Neuronal stem cell (in vitro differentiated cells): ENCODE data around the gene XPO6.

Experiments used
- DNase-seq: peaks from one replicate; pipeline ENCODE4 v3.0.0-alpha.2; 2013; ENCODE audit warnings: low spot score
- H2AFZ ChIP-seq: one replicate; pipeline ENCODE4 v1.6.1; 2013; ENCODE audit warnings: mild to moderate bottlenecking, low read length, inconsistent platforms
- H2AK5ac ChIP-seq: 2 replicates; pipeline ENCODE4 v1.6.1; 2013; ENCODE audit warnings: low read depth, mild to moderate bottlenecking, inconsistent platforms, low read length, moderate library complexity, mixed read lengths
- H2BK120ac ChIP-seq: 2 replicates; pipeline ENCODE4 v1.6.1; 2013; ENCODE audit warnings: low read depth, mild to moderate bottlenecking, inconsistent platforms, low read length, moderate library complexity, mixed read lengths
- H2BK12ac ChIP-seq: one replicate; pipeline ENCODE4 v1.6.1; 2013; ENCODE audit warnings: low read length, inconsistent platforms
- H2BK15ac ChIP-seq: 2 replicates; pipeline ENCODE4 v1.6.1; 2013; ENCODE audit warnings: mild to moderate bottlenecking, low read length, inconsistent platforms, mixed read lengths
- H2BK5ac ChIP-seq: one replicate; pipeline ENCODE4 v1.6.1; 2013; ENCODE audit warnings: inconsistent platforms, mild to moderate bottlenecking, low read length, moderate library complexity
- H3K14ac ChIP-seq: one replicate; pipeline ENCODE4 v1.6.1; 2013; ENCODE audit warnings: low read length, inconsistent platforms
- H3K18ac ChIP-seq: 2 replicates; pipeline ENCODE4 v1.6.1; 2013; ENCODE audit warnings: low read length, inconsistent platforms
- H3K23ac ChIP-seq: 2 replicates; pipeline ENCODE4 v1.6.1; 2013; ENCODE audit warnings: low read depth, mild to moderate bottlenecking, mixed read lengths, low read length, inconsistent platforms; ENCODE audit not compliant: poor library complexity
- H3K27ac ChIP-seq: replicated peaks from 3 replicates; pipeline ENCODE4 v1.5.1; 2013; ENCODE audit warnings: low read length, inconsistent platforms
- H3K27me3 ChIP-seq, 3 experiments: 2 replicates each; pipeline ENCODE4 v1.6.1; 2013; ENCODE audit warnings: low read length in 3 of 3, mild to moderate bottlenecking in 2 of 3, inconsistent platforms in 1 of 3, low read depth in 1 of 3, mixed read lengths in 1 of 3, moderate library complexity in 1 of 3; ENCODE audit not compliant: control insufficient read depth in 3 of 3, insufficient read depth in 3 of 3
- H3K36me3 ChIP-seq, 2 donors: replicated peaks in 1 of 2; 2 replicates each; pipeline ENCODE4 v1.6.1; 2013; ENCODE audit warnings: low read length in 2 of 2; ENCODE audit not compliant: control insufficient read depth in 2 of 2, insufficient read depth in 2 of 2
- H3K4ac ChIP-seq: 2 replicates; pipeline ENCODE4 v1.6.1; 2013; ENCODE audit warnings: inconsistent platforms, mild to moderate bottlenecking, low read length, moderate library complexity
- H3K4me1 ChIP-seq, 2 donors: 1 replicate in 1 of 2; 2 replicates in 1 of 2; pipeline ENCODE4 v1.6.1; 2013; ENCODE audit warnings: low read length in 2 of 2, low read depth in 1 of 2; ENCODE audit not compliant: control insufficient read depth in 2 of 2, insufficient read depth in 1 of 2
- H3K4me2 ChIP-seq: one replicate; pipeline ENCODE4 v1.6.1; 2013; ENCODE audit warnings: mild to moderate bottlenecking, low read length, inconsistent platforms; ENCODE audit not compliant: insufficient read depth, poor library complexity, severe bottlenecking
- H3K4me3 ChIP-seq, 2 donors: 2 replicates each; pipeline ENCODE4 v1.5.1; 2013; ENCODE audit warnings: low read length in 2 of 2, mild to moderate bottlenecking in 2 of 2, inconsistent platforms in 1 of 2, moderate library complexity in 1 of 2
- H3K79me1 ChIP-seq: one replicate; pipeline ENCODE4 v1.6.1; 2013; ENCODE audit warnings: low read depth, mild to moderate bottlenecking, inconsistent platforms, low read length, moderate library complexity
- H3K9ac ChIP-seq: one replicate; pipeline ENCODE4 v1.6.1; 2013; ENCODE audit warnings: mild to moderate bottlenecking, low read depth, low read length, inconsistent platforms; ENCODE audit not compliant: poor library complexity
- H3K9me3 ChIP-seq, 2 donors: replicated peaks in 1 of 2; 2 replicates each; pipeline versions ENCODE3 to v1.6.1; 2013; ENCODE audit warnings: low read length in 2 of 2, mild to moderate bottlenecking in 2 of 2, inconsistent platforms in 1 of 2, low read depth in 1 of 2, mixed read lengths in 1 of 2, moderate library complexity in 1 of 2; ENCODE audit not compliant: control insufficient read depth in 2 of 2, insufficient read depth in 1 of 2
- H4K8ac ChIP-seq: one replicate; pipeline ENCODE4 v1.6.1; 2013; ENCODE audit warnings: low read depth, mild to moderate bottlenecking, inconsistent platforms, low read length, moderate library complexity
- H4K91ac ChIP-seq: one replicate; pipeline ENCODE4 v1.6.1; 2013; ENCODE audit warnings: low read length, low read depth, mild to moderate bottlenecking, inconsistent platforms; ENCODE audit not compliant: poor library complexity
- WGBS, 2 donors: extraction: QIAGEN DNeasy Blood & Tissue Kit; methylation state at CpG; one replicate each; pipeline ENCODE4 v1.1.7; 2013; ENCODE audit warnings: missing lambda C conversion rate in 2 of 2, mixed read lengths in 1 of 2; ENCODE audit not compliant: insufficient read length in 2 of 2, insufficient replicate concordance in 1 of 2; ENCODE audit errors: extremely low coverage in 2 of 2; 5-methylcytosine and 5-hydroxymethylcytosine counted together

The XPO6 gene

DNA sequence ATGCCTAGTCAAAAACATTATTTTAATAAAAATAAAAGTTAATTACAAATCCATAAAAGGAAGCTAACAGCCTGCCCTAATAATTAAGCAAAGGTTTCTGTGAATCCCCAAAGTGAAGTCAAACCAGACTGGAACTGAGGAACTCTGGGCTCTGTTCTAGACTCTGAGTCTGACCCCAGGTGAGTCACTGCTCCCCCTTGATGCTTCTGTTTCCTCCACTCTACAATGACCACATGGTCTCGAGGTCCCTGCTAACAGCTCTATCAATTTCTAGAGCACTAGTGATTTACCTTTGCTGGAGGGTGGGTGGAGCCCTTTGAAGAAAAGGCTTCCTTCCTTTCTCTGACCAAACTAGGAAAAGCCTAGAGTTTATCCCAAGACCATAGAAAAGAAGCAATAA, 32.4 kb downstream of the XPO6 start:
- no peak overlapping the region for H2AK5ac ChIP-seq
- no peak overlapping the region for H3K14ac ChIP-seq
- H2BK12ac ChIP-seq = no peak overlapping the region
- H3K27ac ChIP-seq = no peak overlapping the region
- peaks cover 2% of the 10 kb centered on the region for H3K79me1 ChIP-seq
- H3K4me3 ChIP-seq = no peak overlapping the region
- H3K36me3 ChIP-seq = peaks cover 9 to 71% of the 10 kb centered on the region in 2 donors
- H3K9me3 ChIP-seq = no peaks in the 10 kb centered on the region
- no CpG with 5 or more reads among the region's 1 CpG for WGBS, 2 donors
- H3K9ac ChIP-seq = no peak overlapping the region
- H3K4me2 ChIP-seq = no peak overlapping the region
- H3K4me1 ChIP-seq = no peaks in the 10 kb centered on the region
- no peak overlapping the region for H4K8ac ChIP-seq
- no peak overlapping the region for H2AFZ ChIP-seq
- H3K27me3 ChIP-seq = no peaks in the 10 kb centered on the region
- no peak overlapping the region for H3K4ac ChIP-seq
- H3K23ac ChIP-seq = no peak overlapping the region
- H2BK5ac ChIP-seq = no peak overlapping the region
- H4K91ac ChIP-seq = no peak overlapping the region
- DNase-seq = no peak
- no peak overlapping the region for H3K18ac ChIP-seq
- no peak overlapping the region for H2BK120ac ChIP-seq
- H2BK15ac ChIP-seq = no peak overlapping the region

DNA sequence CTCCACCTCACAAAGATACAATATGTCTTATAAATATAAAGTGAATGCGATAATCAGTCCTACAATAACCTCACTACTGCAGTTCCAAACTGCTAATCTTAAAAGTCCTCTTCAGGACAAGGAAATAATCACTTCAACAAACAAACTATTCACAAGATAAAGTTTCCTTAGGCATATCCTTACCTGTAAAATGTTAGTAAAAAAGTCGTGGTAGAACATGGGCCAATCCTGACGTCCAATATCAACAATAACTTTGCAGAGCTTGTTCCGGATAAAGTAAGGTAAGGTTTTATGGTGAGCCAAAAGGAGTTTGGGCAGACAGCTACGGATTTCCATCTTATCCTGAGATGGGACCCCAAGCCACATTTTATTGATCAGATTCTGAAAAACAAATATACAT, 36.0 kb downstream of the XPO6 start:
- H3K9ac ChIP-seq = no peak overlapping the region
- H3K4ac ChIP-seq = no peak overlapping the region
- H3K9me3 ChIP-seq = no peaks in the 10 kb centered on the region
- H3K36me3 ChIP-seq = peaks cover 12 to 93% of the 10 kb centered on the region in 2 donors
- H2BK15ac ChIP-seq = no peak overlapping the region
- no peak overlapping the region for H2BK5ac ChIP-seq
- no peak overlapping the region for H3K23ac ChIP-seq
- no CpG with 5 or more reads among the region's 5 CpGs for WGBS, 2 donors
- H2AK5ac ChIP-seq = no peak overlapping the region
- H2AFZ ChIP-seq = no peak overlapping the region
- no peak overlapping the region for H3K4me2 ChIP-seq
- peaks cover 2% of the 10 kb centered on the region for H3K79me1 ChIP-seq
- H3K4me3 ChIP-seq = no peak overlapping the region
- H4K91ac ChIP-seq = no peak overlapping the region
- no peaks in the 10 kb centered on the region for H3K4me1 ChIP-seq
- no peak overlapping the region for H3K18ac ChIP-seq
- H3K27me3 ChIP-seq = no peaks in the 10 kb centered on the region
- H4K8ac ChIP-seq = no peak overlapping the region
- no peak for DNase-seq
- H2BK12ac ChIP-seq = no peak overlapping the region
- no peak overlapping the region for H3K14ac ChIP-seq
- H2BK120ac ChIP-seq = no peak overlapping the region
- no peak overlapping the region for H3K27ac ChIP-seq

DNA sequence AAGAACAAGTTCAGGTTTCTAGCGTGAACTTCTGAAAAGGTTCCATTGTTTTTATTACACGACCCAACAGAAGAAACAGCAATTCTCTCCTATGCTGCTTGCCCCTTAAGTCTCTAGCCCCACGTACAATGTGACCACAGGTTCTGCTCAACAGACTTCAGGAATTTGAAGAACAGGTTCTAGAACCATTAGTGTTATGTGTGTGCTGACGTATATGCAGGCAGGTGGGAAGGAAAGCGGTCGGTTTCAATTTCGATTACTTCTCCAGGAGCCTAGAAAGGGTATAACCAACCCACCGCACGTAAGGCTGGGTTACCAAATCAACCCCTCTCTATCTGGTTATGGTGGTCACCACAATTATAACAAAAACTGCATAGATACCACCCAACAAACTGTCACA, 39.4 kb downstream of the XPO6 start:
- Histone ChIP-seq H3K36me3 (peaks cover 17 to 94% of the 10 kb centered on the region in 2 donors), H4K91ac (no peak overlapping the region), H3K79me1 (no peaks in the 10 kb centered on the region), H3K4ac (no peak overlapping the region), H3K27ac (no peak overlapping the region), H3K23ac (no peak overlapping the region), H3K27me3 (no peaks in the 10 kb centered on the region), H2BK12ac (no peak overlapping the region), H3K14ac (no peak overlapping the region), H3K18ac (no peak overlapping the region), H2BK15ac (no peak overlapping the region), H2BK120ac (no peak overlapping the region), H2AFZ (no peak overlapping the region), H2AK5ac (no peak overlapping the region), H3K9ac (no peak overlapping the region), H3K4me3 (no peak overlapping the region), H2BK5ac (no peak overlapping the region), H4K8ac (no peak overlapping the region), H3K9me3 (no peaks in the 10 kb centered on the region), H3K4me2 (no peak overlapping the region), H3K4me1 (no peaks in the 10 kb centered on the region)
- DNase-seq = no peak
- no CpG with 5 or more reads among the region's 9 CpGs for WGBS, 2 donors

DNA sequence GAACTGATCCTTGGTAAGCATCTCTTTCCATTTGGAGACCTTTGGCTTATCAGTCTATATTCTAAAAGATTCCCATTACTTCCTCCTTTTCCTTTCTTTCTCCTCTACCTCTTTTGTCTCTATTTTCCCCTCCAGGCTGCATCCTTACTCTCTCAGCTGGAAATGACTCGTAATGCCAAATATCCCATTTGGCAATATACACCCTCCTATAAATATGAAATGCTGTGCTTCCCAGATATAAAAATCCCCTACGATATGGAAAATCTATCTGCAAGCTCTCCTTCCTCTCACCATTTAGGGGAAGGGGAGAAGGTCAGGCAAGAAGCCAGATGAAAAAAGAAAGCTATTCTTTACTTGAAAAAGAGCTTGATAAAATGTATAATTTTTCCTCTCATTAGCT, 39.9 kb downstream of the XPO6 start:
- H3K27me3 ChIP-seq = no peaks in the 10 kb centered on the region
- H3K14ac ChIP-seq = no peak overlapping the region
- no peak overlapping the region for H2BK120ac ChIP-seq
- H4K91ac ChIP-seq = no peak overlapping the region
- no peak overlapping the region for H3K4me3 ChIP-seq
- no peak overlapping the region for H2AFZ ChIP-seq
- no peak overlapping the region for H2AK5ac ChIP-seq
- no peak overlapping the region for H3K4ac ChIP-seq
- DNase-seq = no peak
- no peak overlapping the region for H3K18ac ChIP-seq
- H3K4me2 ChIP-seq = no peak overlapping the region
- H3K4me1 ChIP-seq = no peaks in the 10 kb centered on the region
- no peak overlapping the region for H4K8ac ChIP-seq
- H2BK5ac ChIP-seq = no peak overlapping the region
- WGBS, 2 donors = no CpG with 5 or more reads among the region's 2 CpGs
- H3K79me1 ChIP-seq = no peaks in the 10 kb centered on the region
- H3K9ac ChIP-seq = no peak overlapping the region
- no peak overlapping the region for H3K27ac ChIP-seq
- H3K9me3 ChIP-seq = no peaks in the 10 kb centered on the region
- H2BK15ac ChIP-seq = no peak overlapping the region
- H2BK12ac ChIP-seq = no peak overlapping the region
- H3K36me3 ChIP-seq = peaks cover 20 to 94% of the 10 kb centered on the region in 2 donors
- no peak overlapping the region for H3K23ac ChIP-seq
